HG03457 (cell line): ENCODE data around the gene SMPDL3B.

Source experiments
- ATAC-seq: cut with Tn5 transposase; IDR thresholded peaks from one replicate; pipeline ENCODE4 v1.9.1; 2021; ENCODE audit warnings: moderate number of reproducible peaks; ENCODE audit not compliant: unreplicated experiment

Gene SMPDL3B, protein sequence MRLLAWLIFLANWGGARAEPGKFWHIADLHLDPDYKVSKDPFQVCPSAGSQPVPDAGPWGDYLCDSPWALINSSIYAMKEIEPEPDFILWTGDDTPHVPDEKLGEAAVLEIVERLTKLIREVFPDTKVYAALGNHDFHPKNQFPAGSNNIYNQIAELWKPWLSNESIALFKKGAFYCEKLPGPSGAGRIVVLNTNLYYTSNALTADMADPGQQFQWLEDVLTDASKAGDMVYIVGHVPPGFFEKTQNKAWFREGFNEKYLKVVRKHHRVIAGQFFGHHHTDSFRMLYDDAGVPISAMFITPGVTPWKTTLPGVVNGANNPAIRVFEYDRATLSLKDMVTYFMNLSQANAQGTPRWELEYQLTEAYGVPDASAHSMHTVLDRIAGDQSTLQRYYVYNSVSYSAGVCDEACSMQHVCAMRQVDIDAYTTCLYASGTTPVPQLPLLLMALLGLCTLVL

DNA sequence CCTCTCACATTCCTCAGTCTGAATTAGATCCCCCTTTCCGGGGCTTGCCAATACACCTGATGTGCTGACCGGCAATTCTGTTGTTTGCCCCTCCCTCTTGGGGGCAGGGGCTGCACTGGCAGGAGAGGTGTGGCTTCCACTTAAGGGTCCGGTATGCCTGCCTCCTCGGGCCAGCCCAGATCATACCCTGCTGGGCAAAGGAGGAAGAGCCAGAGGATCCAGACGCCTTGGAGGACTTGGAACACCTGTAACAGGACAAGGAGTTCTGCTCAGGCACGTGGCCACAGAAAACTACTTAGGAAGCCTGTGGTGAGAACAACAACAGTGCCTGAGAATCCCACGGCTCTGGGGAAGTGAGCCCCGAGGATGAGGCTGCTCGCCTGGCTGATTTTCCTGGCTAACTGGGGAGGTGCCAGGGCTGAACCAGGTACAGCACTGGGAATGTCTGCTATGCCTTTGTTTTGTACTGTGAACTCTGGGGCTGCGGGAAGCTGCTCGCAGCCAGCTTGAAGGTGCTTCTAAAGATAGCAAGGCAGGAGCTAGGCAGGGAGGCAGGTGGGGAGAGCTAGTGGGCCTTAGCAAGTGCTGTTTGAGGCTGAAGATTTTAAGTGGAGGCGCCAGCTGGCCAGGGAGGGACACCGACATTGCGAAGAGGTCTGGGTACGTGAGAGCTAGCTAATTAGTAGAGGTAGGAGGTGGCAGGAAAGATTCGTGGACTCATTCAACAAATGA, at the start of gene SMPDL3B:
Gene SMPDL3B, plus strand, starts transcription at position 183 of the 732 bp plus-strand sequence. Its CDS starts 184 bp downstream, at position 367.
- no peak for ATAC-seq

DNA sequence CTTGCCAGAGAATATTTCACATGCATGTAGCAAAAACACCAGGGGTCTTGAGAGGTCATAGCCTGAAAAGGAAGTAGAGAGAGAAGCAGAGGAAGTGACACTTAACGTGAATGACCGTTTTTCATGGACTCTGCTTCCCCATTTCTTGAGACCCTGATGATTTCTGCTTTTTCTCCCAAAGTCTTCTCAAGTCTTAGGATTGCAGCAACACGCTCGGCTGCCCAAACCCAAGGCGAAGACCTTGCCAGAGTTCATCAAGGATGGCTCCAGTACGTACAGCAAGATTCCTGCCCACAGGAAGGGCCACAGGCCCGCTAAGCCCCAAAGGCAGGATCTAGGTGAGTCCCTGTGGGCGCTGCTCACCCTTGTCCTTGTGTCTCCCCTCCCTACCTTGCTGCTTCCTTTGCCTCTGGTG, 49.7 kb upstream of the SMPDL3B start:
- no peak for ATAC-seq

DNA sequence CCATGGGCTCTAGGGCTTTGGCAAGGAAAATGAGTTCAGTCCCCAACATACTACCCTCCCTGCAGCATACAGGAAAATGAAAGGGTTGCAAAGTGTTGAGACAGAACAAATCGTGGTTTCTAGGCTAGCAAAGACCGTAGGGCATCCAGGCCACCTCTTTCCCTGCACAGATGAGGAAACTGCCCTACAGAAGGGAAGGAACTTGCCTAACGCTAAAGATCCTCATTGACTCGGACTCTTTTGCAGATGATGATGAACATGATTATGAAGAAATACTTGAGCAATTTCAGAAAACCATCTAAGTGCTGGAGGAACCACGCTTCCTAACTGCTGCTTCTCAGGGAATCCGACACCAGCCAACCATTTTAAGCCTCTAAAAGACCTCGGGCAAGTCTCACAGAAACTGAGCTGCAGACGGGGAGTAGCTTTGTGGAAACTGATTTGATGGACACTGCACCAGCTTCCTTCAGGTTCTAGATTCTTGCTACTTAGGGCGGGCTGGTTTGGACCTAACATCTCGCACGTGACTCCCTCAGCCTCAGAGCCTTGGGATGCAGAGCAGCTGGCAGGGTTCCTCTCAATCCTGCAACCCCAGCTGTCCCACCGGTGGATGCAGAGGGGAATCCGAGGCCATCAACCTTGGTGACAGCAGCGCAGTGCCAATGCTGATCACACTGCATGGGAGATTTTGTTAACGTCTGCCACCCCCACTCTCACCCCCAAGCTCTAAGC, 49.0 kb upstream of the SMPDL3B start:
- no peak for ATAC-seq

DNA sequence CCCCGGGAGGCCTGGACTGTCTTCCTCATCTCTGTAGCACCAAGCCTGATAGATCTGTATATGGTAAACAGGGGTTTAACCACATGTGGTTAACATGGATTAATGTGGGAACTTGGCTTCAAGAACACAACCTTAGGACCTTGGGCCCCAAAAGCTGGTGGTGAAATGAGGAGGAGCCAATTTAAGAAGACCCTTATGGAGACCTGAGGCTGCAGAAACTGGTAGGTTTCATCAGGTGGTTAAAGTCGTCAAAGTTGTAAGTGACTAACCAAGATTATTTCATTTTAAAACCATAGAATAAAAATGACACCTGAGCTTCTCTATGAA, 48.5 kb upstream of the SMPDL3B start:
- no peak for ATAC-seq

DNA sequence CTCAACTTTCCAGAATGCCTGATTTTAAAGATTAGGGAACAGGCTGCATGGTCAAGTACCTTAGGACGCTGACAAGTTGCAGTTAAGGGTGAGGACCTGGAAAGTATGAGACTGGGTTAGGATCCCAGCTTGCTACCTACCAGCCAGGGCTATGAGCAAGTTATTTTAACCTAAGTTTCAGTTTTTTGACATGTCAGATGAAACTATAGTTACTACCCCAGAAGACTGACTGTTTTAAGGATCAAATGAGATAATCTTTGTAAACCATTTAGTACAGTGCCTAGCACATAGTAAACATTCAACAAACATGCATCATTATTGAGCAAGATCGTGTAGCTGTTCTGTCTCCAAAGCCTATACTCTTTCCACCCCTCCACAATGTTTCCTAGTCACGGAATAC, 48.1 kb upstream of the SMPDL3B start:
- ATAC-seq, result no peak

DNA sequence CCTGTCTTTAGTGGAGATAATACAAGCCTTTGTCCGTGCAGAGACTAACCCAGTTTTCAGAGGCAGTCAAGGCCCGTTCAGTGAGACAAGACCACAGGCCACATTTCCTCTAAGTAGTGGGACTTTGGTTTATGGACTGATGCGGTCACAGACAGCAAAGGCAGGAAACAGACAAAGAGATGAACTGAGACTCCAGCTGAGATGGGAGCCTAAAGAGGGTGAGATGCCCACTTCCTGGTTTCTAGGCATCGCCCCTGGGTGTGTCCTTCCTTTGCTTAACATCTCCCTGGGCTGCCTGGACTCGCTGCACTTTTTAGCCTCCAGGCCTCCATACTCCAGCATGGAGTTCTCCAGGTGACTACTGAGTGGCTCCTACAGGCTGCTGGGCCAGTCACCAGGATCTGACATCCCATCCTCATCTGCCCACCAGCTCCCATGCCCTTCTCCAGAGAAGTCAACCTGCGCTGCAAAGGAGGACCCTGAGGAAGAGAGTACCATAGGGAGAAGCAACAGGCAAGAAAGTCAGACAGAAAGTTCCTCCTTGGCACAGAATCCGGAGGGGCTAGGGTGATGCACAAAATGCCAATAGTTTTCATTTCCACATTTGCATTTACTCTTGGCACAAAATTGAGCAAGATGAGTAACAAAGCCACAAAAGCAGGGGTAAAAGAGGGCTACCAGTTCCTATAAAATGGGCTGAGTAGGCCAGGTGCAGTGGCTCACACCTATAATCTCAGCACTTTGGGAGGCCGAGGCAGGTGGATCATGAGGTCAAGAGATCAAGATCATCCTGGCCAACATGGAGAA, 47.4 kb upstream of the SMPDL3B start:
- no peak for ATAC-seq

DNA sequence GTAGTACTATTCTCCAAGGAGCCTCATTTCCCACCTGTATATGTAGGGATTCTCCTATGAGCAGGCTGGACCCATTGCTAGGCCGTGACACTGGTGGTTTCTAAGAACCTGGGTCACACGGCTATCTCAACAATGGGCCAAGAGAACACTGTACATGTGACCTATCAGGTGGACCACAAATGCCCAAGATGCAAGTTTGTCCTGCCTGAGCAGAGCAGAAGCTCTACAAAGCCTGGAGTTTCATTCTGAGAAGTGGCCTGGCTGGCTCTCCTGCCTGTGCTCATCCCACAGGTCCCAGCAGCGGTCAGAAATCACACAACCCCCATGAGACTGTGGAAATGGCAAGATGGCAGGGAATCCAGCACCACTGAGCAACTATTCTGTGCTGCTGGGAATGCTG, 45.3 kb upstream of the SMPDL3B start:
- ATAC-seq, result no peak

DNA sequence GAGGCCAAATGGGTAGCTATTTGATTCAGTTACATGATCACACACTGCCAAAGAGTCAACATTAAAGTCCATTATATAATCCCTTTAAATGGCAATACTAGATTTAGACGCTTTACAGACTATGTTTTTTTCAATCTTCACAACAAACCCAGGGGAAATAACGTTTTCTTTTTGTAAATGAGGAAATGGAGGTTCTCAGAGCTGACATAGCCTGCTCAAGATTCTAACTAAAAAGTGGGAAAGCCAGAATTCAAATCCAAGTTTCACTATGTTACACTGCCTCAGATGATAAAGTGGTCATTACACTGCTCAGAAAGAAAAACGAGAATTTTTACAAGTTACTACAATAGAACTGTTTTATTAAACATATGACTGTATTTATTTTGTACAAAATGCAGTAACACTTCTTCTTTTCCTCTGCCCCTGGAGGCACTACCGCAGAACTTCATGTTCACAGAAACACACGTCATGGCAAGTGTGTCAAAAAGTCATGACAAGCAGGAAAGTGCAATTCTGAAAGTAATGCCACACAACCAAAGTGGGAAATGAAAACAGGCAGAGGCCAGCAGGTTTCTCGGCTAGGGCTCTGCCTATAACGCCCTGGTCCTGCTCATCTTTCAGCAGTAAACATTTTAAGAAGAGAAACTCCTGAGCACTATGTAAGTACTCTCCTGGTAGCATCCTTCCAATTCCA, 43.5 kb upstream of the SMPDL3B start:
- ATAC-seq, result no peak

DNA sequence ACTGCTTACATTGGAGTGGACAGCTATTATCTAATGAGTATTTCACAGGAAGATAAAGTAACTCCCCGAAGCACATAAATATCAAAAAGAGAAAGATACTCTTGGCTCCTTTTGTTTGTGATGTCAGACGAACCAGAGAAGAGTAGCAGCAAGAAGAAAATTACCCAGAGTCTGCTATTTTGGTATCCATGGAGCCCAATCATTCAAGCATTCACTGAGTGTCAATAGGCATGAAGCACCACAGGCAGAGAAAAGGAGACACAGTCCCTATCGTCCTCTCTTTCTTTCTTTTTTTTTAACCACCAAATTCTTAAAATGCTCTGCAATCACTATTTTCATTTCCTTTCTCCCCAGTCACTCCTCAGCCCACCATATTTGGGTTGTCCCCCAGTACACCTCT, 40.3 kb upstream of the SMPDL3B start:
- ATAC-seq, result no peak

DNA sequence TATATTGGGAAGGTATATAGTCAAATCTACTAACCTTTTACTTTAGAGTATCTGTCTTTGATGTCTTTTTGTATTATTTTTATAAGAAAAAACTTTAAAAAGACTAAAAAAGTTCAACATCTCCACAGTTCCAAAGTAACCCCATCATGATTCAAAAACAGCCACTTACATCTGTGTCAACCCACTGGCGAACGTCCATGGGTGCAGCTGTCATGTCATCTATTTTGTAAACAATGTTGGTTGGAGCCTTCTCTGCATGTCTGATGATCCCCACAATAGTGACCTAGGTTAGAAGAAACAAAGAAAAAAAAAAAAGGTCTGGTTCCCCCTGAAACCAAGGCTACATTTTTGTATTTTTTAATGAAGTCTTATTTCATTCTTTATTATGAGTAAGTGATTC, 28.0 kb upstream of the SMPDL3B start:
- no peak for ATAC-seq

DNA sequence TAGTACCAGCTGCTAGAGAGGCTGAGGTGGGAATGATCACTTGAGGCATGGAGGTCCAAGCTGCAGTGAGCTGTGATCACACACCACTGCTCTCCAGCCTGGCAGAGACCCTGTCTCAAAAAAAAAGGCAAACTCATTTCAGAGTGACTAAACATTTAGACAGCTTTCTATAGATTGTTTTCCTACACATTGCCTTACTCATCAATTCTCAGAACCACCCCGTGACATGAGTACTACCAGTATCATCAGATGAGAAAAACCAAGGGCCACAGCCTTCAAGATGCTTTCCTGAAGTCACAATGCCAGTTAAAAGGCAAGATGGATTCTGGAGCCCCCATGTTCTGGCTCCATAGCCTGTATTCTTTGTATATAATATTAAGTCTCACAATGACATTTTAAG, 22.4 kb upstream of the SMPDL3B start:
- ATAC-seq, result no peak

DNA sequence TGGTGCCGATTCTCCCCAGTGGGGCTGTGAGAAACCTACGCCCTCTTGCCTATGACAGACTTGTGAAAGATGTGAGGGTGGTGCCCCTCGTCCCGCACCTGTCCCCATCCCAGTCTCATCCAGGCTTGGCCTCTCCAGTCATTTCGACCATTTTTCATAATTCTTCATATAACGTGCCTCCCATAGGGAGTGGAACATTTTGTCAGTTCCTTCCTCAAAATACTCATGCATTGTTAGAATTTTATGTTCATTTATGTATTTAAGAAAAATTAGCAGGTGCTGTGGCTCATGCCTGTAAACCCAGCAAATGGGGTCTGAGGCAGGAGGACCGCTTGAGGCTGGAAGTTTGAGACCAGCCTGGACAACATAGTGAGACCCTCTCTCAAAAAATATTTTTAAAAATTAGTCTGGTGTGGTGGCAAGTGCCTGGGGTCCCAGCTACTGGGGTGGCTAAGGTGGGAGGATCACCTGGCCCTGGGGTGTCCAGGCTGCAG, 19.7 kb upstream of the SMPDL3B start:
- no peak for ATAC-seq

DNA sequence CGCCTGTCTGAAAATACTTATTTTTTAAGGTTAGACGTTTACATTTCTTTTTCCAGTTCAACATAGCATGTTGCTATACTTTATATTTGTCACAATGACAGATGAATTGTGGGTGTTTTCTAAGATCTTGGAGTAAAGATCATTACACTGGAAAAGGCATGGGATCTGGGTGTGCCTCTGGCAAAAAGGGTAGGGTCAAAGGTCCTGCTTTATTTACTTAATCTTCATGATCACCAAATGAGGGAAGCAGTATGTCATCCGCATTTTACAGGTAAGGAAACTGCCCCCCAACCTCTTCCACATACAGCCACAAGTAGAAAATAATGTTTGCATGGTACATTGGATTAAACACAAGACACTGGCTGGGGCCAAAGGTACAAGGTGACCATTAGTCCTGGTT, 12.5 kb upstream of the SMPDL3B start:
- no peak for ATAC-seq

DNA sequence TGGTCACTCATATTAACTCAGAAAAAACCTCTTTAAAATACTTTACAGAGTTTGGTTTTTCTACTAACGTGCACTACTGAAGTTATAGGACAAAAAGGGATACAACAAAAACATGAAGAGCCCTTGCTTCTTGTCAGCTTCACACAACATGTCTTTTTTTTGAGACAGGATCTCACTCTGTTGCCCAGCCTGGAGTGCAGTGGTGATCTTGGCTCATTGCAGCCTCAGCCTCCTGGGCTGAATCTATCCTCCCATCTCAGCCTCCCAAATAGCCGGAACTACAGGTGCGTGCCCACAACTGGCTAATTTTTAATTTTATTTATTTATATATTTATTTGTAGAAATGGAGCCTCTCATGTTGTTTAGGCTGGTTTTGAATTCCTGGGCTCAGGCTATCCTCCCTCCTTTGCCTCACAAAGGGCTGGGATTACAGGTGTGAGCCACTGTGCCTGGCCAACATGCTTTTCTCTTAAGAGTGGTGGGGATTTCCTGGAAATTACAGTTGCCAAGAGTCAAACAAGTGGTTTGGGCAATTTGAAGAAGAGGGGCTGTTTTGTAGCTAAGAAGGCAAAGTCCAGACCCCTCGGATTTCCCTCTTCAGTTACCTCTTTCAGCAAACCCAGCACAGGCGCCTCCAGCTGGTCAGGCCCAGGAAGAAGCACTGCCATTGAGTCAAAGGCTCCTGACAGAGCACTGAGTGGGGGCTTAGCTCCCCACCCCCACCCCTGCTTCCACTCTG, 6.4 kb upstream of the SMPDL3B start:
- ATAC-seq, result no peak

DNA sequence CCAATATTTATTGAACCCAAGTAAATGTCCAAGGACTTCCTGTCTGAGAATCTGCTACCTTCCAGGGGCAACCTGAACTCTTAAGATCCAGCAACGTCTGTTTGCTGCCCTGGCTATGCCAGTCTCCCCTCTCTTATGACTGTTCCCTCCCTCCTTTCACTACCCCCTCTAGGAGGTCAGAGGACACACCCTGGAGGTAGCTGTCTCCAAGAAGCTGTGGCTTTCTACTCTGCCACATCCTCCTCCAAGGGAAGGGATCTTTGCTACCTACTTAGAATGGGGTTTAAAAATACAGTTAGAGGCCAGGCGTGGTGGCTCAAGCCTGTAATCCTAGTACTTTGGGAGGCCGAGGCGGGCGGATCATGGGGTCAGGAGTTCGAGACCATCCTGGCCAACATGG, 3.6 kb upstream of the SMPDL3B start:
- no peak for ATAC-seq

DNA sequence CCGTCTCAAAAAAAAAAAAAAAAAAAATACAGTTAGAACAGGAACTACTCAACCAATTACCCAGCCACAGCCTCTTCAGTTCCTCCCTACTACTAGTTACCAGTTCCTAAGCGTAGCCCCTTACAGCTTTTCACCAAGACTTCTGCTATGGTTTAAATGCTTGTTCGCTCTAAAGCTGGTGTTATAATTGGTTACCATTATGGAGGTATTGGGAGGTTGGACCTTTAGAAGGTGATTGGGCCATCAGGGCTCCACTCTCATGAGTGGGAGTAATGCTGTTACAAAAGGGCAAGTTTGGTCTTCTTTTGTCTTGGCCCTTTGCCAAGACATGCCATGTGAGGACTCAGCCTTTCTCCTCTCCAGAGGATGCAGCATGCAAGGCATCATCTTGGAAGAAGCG, 3.0 kb upstream of the SMPDL3B start:
- ATAC-seq, result no peak

DNA sequence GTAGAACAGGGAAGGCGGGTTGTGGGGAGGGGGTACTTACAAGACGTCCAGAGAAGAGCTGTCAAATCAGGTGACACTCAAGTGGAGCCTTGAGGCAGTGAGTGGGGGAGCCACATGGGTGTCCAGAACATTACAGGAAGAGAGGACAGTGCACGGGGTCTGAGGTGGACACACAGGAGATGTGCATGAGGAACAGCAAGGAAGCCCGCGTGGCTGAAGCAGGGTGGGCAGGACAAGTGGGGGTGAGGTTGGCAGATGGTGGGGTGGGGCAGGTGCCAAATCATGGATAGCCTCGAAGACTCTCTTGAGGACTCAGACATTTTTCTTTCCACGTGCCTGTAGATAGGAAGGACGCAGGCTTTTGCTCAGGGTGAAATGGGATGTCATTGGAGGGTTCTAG, 921 bp downstream of the SMPDL3B start:
- ATAC-seq, result no peak

DNA sequence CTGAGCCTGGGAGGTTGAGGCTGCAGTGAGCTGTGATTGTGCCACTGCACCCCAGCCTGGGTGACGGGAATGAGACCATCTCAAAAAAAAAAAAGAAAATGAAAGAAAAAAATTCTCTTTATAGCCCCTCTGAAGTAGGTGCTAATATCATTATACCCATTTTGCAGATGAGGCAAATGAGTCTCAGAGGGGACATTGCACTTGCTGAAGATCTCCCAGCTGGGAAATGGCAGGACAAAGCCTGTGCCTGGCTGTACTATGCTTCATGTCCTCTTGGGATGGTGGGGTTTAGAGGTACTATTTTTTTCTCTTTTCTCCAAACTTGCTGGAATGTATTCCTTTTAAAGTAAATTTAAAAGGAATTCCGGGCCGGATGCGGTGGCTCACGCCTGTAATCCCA, 1.6 kb downstream of the SMPDL3B start:
- ATAC-seq, result no peak

DNA sequence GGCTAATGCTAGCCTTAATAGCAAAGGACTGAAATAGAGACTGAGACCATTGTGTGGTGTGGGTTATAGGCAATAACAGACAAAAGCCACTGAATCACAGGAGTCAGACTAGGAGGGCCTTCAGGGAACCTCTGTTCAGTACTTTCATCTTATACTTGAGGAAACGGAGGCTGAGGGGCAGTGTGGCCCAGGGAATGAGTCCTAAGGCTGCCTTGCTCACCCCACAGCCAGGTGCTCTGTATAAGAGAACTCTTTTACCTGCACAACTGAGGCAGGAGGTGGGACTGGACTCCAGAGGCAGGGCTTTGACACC, 2.7 kb downstream of the SMPDL3B start:
- ATAC-seq, result no peak

DNA sequence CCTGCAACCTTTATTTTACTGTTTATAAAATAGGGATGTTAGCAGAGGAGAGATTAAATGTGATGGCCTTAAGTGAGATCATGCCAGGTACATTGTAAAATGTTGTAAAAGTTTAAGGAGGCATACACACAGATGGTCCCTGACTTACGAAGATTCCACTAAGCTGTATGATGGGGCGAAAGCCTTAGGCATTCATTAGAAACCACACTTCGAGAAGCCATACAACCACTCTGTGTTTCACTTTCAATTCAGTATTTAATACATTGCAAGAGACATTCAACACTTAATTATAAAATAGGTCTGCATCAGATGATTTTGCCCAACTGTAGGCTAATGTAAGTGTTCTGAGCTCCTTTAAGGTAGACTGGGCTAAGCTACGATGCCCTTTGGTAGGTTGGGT, 3.7 kb downstream of the SMPDL3B start:
- no peak for ATAC-seq
